ENCODE measurements around the gene ACE. TPM values are rescaled to one million over a fixed set of nuclear protein-coding genes. Genes with fewer than 3 reads are reported as not detected.

The ACE gene
- total RNA-seq, 1 donor from 2014 or later: 72.6 TPM

DNA sequence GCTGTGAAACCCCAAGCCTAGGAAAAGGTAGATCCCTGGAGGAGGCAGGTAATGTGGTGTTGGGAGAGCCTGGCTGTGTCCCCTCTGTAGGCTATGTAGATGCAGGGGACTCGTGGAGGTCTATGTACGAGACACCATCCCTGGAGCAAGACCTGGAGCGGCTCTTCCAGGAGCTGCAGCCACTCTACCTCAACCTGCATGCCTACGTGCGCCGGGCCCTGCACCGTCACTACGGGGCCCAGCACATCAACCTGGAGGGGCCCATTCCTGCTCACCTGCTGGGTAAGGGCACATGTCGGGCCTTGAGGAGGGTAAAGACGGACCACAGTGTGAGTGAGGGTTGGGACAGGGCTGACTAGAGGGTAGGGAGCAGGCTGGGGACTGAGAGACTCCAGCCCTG lies 12.0 kb downstream of the ACE start:
- intact Hi-C loops (cut with DNase I): no loop called here
- TF ChIP-seq, protein P1, sequence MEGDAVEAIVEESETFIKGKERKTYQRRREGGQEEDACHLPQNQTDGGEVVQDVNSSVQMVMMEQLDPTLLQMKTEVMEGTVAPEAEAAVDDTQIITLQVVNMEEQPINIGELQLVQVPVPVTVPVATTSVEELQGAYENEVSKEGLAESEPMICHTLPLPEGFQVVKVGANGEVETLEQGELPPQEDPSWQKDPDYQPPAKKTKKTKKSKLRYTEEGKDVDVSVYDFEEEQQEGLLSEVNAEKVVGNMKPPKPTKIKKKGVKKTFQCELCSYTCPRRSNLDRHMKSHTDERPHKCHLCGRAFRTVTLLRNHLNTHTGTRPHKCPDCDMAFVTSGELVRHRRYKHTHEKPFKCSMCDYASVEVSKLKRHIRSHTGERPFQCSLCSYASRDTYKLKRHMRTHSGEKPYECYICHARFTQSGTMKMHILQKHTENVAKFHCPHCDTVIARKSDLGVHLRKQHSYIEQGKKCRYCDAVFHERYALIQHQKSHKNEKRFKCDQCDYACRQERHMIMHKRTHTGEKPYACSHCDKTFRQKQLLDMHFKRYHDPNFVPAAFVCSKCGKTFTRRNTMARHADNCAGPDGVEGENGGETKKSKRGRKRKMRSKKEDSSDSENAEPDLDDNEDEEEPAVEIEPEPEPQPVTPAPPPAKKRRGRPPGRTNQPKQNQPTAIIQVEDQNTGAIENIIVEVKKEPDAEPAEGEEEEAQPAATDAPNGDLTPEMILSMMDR (IDR thresholded peaks at IDR 0.05): no peak
- H3K36me3 ChIP-seq: no peaks in the 10 kb centered on the region
- H3K27me3 ChIP-seq: no peaks in the 10 kb centered on the region
- no peak overlapping the region for H3K27ac ChIP-seq
- no peaks in the 10 kb centered on the region for H3K4me1 ChIP-seq
- DNase-seq (ENCODE audit: low spot score in 2 of 2): no peak
- H3K4me3 ChIP-seq: no peak overlapping the region
- H3K9me3 ChIP-seq: no peaks in the 10 kb centered on the region

DNA sequence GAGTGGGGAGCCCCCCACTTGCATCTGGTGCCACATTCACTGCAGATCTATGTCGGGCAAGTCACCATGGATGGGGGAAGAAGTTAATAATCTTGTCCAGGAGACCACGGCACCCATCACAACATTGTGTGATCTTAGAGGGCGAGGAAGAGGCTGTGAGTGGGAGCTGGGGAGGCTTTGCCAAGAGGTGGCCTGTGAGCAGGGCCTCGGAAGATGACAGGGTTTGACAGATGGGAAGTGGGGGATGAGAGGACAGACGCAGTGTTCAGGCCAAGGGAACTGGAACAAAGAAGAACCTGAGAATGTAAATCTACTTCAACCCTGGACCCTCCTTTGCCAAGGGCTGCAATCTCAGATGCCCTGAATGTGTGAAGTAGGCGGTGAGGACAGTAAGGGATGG lies 12.4 kb downstream of the ACE start:
- no peaks in the 10 kb centered on the region for H3K4me1 ChIP-seq
- TF ChIP-seq, protein P1 (IDR thresholded peaks at IDR 0.05): no peak
- DNase-seq (ENCODE audit: low spot score in 2 of 2): no peak
- H3K27me3 ChIP-seq: no peaks in the 10 kb centered on the region
- no peaks in the 10 kb centered on the region for H3K36me3 ChIP-seq
- no peak overlapping the region for H3K4me3 ChIP-seq
- H3K9me3 ChIP-seq: no peaks in the 10 kb centered on the region
- intact Hi-C loops (cut with DNase I): no loop called here
- H3K27ac ChIP-seq: no peak overlapping the region

DNA sequence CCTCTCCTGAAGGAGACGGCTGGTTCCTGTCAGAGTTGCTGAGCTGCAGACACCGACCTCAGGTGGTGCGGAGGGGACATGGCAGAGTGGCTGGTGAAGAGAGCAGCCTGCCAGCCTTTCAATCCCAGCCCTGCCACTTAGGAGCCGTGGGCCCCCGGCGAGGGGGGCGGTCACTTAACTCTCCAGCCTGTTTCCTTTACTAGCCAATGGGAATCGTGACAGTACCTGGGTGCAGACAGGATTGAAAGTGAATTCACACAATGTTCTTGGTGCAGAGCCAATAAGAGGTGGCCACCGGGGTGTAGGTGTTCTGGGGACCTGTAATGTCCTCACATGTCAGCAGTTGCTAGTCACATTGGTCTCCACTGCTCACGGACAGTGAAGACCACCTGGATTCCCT lies 13.5 kb downstream of the ACE start:
- no peak overlapping the region for H3K27ac ChIP-seq
- no peaks in the 10 kb centered on the region for H3K27me3 ChIP-seq
- no peaks in the 10 kb centered on the region for H3K36me3 ChIP-seq
- DNase-seq (ENCODE audit: low spot score in 2 of 2): no peak
- intact Hi-C loops (cut with DNase I): no loop called here
- TF ChIP-seq, protein P1 (IDR thresholded peaks at IDR 0.05): no peak
- H3K4me1 ChIP-seq: no peaks in the 10 kb centered on the region
- H3K9me3 ChIP-seq: no peaks in the 10 kb centered on the region
- H3K4me3 ChIP-seq: no peak overlapping the region

DNA sequence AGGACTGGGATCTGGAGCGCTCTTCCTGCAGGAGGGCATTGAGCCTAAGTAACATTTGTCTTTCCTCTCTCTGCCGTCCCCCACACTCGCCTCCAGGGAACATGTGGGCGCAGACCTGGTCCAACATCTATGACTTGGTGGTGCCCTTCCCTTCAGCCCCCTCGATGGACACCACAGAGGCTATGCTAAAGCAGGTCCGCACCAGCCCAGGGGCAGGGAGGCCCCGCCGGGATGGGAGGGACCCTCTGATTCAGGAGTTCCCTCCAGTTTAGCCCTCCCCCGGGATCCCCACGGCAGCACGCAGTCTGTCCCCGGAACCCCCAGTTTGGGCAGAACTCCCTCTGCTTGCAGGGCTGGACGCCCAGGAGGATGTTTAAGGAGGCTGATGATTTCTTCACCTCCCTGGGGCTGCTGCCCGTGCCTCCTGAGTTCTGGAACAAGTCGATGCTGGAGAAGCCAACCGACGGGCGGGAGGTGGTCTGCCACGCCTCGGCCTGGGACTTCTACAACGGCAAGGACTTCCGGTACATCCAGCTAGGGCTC lies 14.1 kb downstream of the ACE start:
- no peak overlapping the region for H3K4me3 ChIP-seq
- TF ChIP-seq, protein P1 (IDR thresholded peaks at IDR 0.05): no peak
- H3K9me3 ChIP-seq: no peaks in the 10 kb centered on the region
- H3K27ac ChIP-seq: no peak overlapping the region
- no peaks in the 10 kb centered on the region for H3K27me3 ChIP-seq
- DNase-seq (ENCODE audit: low spot score in 2 of 2): no peak
- intact Hi-C loops (cut with DNase I): no loop called here
- no peaks in the 10 kb centered on the region for H3K4me1 ChIP-seq
- no peaks in the 10 kb centered on the region for H3K36me3 ChIP-seq

DNA sequence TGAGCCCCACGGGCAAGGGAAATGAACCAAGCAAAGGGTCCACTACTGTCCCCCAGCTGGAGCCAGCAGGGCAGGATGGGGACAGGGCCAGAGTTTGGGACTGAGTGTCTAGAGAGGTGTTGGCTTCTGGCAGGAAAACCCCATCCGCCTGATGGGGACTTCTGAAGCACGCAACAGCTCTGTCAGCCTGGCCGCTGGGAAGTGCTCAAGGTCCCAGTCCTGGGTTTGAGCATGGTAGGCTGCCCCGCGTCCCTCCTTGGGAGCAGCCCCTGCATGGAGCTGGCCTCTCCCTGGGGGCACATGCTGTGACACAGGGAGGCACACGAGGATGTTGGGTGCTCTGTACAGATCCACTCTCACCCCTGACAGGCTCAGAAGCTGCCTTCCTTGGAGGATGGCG lies 14.6 kb downstream of the ACE start:
- no peaks in the 10 kb centered on the region for H3K27me3 ChIP-seq
- intact Hi-C loops (cut with DNase I): no loop called here
- no peak overlapping the region for H3K4me3 ChIP-seq
- H3K27ac ChIP-seq: no peak overlapping the region
- no peaks in the 10 kb centered on the region for H3K4me1 ChIP-seq
- H3K36me3 ChIP-seq: no peaks in the 10 kb centered on the region
- no peaks in the 10 kb centered on the region for H3K9me3 ChIP-seq
- TF ChIP-seq, protein P1 (IDR thresholded peaks at IDR 0.05): no peak
- no peak for DNase-seq (ENCODE audit: low spot score in 2 of 2)

Measured in ascending aorta (tissue), 2 donors.